Chondrocyte (in vitro differentiated cells): ENCODE data around the gene SLC14A1. TPM values are rescaled to one million over a fixed set of nuclear protein-coding genes. Genes with fewer than 3 reads are reported as not detected.

Experiments used
- DNase-seq: peaks from one replicate; pipeline ENCODE4 v3.0.0; 2021; ENCODE audit warnings: mixed read lengths, low spot score
- H3K27ac Mint-ChIP-seq: one replicate; pipeline ENCODE4 v1.8.0; 2021; ENCODE audit warnings: mild to moderate bottlenecking, moderate library complexity, mixed read lengths; ENCODE audit not compliant: unreplicated experiment
- H3K27me3 Mint-ChIP-seq: 2 replicates; pipeline ENCODE4 v1.8.0; 2021; ENCODE audit warnings: low read depth, mixed read lengths
- H3K36me3 Mint-ChIP-seq: 2 replicates; pipeline ENCODE4 v1.8.0; 2021; ENCODE audit warnings: low read depth, mixed read lengths
- H3K4me1 Mint-ChIP-seq: 2 replicates; pipeline ENCODE4 v1.8.0; 2021; ENCODE audit warnings: low read depth, mild to moderate bottlenecking, mixed read lengths
- H3K4me3 Mint-ChIP-seq: one replicate; pipeline ENCODE4 v1.8.0; 2021; ENCODE audit warnings: mild to moderate bottlenecking, moderate library complexity, mixed read lengths; ENCODE audit not compliant: unreplicated experiment
- H3K9me3 Mint-ChIP-seq: 2 replicates; pipeline ENCODE4 v1.8.0; 2021; ENCODE audit warnings: low read depth, mixed read lengths
- total RNA-seq: library from RNA; stranded (reverse); gene quantifications from 3 replicates; pipeline ENCODE4 v1.2.1, GENCODE V29; 2021
- TF ChIP-seq, protein P1 (sequence below): fragments of 200-600 bp; sonication (generic); IDR thresholded peaks from 2 replicates; pipeline ENCODE4 v1.5.0; 2021; ENCODE audit warnings: antibody characterized with exemption, mild to moderate bottlenecking, moderate library complexity

Gene SLC14A1
- total RNA-seq, 1 donor from 2014 or later = 0.25 TPM

DNA sequence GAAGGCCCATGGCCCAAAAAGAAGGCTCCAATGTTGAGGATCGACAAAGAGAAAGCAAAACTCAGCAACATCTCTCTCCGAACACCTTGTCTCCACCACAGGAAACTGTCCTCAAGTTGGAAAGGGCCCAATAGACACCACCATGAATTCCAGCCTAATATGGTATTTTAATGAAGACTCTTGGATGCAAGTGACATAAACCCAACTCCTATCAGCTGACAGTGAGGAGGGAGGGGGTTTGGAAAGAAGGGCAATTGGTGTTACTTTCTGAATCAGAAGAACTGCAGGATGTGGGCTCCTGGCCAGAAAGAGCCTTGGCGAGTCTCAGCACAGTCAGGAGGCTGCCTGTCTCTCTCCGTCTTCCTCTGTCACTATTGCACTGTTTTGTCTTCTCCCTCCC, 61.2 kb downstream of the SLC14A1 start:
- H3K4me3 Mint-ChIP-seq = no peak overlapping the region
- TF ChIP-seq, protein P1, sequence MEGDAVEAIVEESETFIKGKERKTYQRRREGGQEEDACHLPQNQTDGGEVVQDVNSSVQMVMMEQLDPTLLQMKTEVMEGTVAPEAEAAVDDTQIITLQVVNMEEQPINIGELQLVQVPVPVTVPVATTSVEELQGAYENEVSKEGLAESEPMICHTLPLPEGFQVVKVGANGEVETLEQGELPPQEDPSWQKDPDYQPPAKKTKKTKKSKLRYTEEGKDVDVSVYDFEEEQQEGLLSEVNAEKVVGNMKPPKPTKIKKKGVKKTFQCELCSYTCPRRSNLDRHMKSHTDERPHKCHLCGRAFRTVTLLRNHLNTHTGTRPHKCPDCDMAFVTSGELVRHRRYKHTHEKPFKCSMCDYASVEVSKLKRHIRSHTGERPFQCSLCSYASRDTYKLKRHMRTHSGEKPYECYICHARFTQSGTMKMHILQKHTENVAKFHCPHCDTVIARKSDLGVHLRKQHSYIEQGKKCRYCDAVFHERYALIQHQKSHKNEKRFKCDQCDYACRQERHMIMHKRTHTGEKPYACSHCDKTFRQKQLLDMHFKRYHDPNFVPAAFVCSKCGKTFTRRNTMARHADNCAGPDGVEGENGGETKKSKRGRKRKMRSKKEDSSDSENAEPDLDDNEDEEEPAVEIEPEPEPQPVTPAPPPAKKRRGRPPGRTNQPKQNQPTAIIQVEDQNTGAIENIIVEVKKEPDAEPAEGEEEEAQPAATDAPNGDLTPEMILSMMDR = no peak
- H3K9me3 Mint-ChIP-seq = no peaks in the 10 kb centered on the region
- H3K36me3 Mint-ChIP-seq = no peaks in the 10 kb centered on the region
- no peaks in the 10 kb centered on the region for H3K27me3 Mint-ChIP-seq
- H3K4me1 Mint-ChIP-seq = peaks cover 52% of the 10 kb centered on the region
- peak overlapping the region; percentile 86 for H3K27ac Mint-ChIP-seq
- no peak for DNase-seq

DNA sequence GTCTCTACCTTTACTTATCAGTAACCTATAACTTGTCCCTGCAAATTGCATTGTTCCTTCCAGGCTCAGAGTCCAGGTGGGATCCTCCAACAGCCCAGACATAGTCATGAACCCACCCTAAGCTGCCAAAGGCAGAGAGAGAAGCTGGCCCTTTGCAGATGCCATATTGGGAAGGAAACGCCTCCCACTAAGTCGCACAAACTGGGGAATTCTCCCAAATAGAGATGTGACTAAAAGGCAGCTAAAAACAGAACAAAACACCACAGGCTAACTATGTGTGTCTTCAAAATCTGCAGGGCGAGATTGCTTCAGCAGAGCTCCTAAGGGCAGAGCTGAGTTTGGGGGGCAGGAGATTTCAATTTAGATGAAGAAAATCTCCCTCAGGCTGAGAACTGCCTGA, 63.0 kb downstream of the SLC14A1 start:
- no peak overlapping the region for H3K4me3 Mint-ChIP-seq
- peaks cover 4% of the 10 kb centered on the region for H3K9me3 Mint-ChIP-seq
- H3K36me3 Mint-ChIP-seq = peaks cover 1% of the 10 kb centered on the region
- H3K27me3 Mint-ChIP-seq = no peaks in the 10 kb centered on the region
- peaks cover 55% of the 10 kb centered on the region for H3K4me1 Mint-ChIP-seq
- TF ChIP-seq, protein P1 = peak; percentile 3
- DNase-seq = no peak
- no peak overlapping the region for H3K27ac Mint-ChIP-seq

- no peak for DNase-seq
- Mint-ChIP-seq H3K27me3 (no peaks in the 10 kb centered on the region), H3K4me3 (no peak overlapping the region), H3K4me1 (peaks cover 56% of the 10 kb centered on the region), H3K36me3 (peaks cover 1% of the 10 kb centered on the region), H3K27ac (no peak overlapping the region), H3K9me3 (peaks cover 4% of the 10 kb centered on the region)
- TF ChIP-seq, protein P1 = no peak
Measured at GRCh38 chr18:45787346-45787745, 63.4 kb downstream of the SLC14A1 start.

- Mint-ChIP-seq H3K27me3 (no peaks in the 10 kb centered on the region), H3K4me3 (no peak overlapping the region), H3K27ac (no peak overlapping the region), H3K4me1 (peaks cover 55% of the 10 kb centered on the region), H3K36me3 (peaks cover 1% of the 10 kb centered on the region), H3K9me3 (peaks cover 7% of the 10 kb centered on the region)
- DNase-seq = no peak
- TF ChIP-seq, protein P1 = no peak
Measured at GRCh38 chr18:45788861-45789260, 64.9 kb downstream of the SLC14A1 start.

DNA sequence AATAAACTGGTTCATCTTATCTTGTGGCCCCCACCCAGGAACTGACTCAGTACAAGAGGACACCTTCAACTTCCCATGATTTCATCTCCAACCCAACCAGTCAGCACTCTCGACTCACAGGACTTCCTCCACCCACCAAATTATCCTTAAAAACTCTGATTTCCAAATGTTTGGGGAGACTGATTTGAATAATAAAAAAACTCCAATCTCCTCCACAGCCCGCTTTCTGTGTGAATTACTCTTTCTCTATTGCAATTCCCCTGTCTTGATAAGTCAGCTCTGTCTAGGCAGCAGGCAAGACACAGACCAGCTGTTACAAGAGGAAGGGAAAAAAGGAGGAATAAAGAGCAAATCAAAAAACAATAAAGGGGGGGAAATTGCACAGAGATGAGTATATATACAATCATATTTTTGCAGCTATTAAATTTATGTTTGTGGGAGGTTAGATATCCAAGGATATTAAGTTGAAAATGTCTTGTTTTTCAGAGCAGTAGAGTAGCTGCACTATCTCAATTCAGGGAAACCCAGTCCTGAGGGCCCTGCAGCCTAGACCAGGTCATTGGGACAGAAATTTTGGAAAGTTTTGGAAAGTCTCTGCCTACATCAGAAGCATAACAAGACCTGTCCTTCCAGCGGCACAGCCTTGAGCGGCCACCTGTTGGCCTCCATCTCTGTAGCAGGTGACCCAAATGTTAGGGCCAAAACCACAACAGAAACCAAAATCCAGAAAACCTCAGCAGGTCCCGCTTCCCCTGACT, 68.7 kb downstream of the SLC14A1 start:
- Mint-ChIP-seq H3K9me3 (peaks cover 9% of the 10 kb centered on the region), H3K27me3 (no peaks in the 10 kb centered on the region), H3K36me3 (peaks cover 2% of the 10 kb centered on the region), H3K4me1 (peaks cover 25% of the 10 kb centered on the region), H3K27ac (no peak overlapping the region), H3K4me3 (no peak overlapping the region)
- TF ChIP-seq, protein P1 = no peak
- no peak for DNase-seq
